Loucy (cell line): ENCODE results near the gene PASD1.
"Not testable (repeated sequence)": the region's sequence is repeated elsewhere in the genome, so short reads cannot be mapped to it uniquely, and the experiment has no call there.

Experiments
- H2AFZ ChIP-seq: fragments of 200-600 bp; sonication (generic); 2 replicates; pipeline ENCODE4 v1.6.0; 2016; ENCODE audit warnings: antibody characterized with exemption, mild to moderate bottlenecking, low read length, moderate library complexity
- H3F3A ChIP-seq: fragments of 200-600 bp; 2 replicates; pipeline ENCODE4 v1.6.0; 2016; ENCODE audit warnings: antibody characterized with exemption, low read depth, mild to moderate bottlenecking
- H3K27me3 ChIP-seq: fragments of 200-600 bp; sonication (generic); 2 replicates; pipeline ENCODE4 v1.6.1; 2014; ENCODE audit warnings: low read length, mild to moderate bottlenecking; ENCODE audit not compliant: insufficient read depth, poor library complexity, severe bottlenecking
- H3K36me3 ChIP-seq: fragments of 200-600 bp; sonication (generic); 2 replicates; pipeline ENCODE4 v1.6.1; 2016; ENCODE audit warnings: low read length; ENCODE audit not compliant: insufficient read depth
- H3K4me1 ChIP-seq: fragments of 200-600 bp; sonication (generic); 2 replicates; pipeline ENCODE4 v1.5.1; 2014; ENCODE audit warnings: low read length, mild to moderate bottlenecking; ENCODE audit not compliant: insufficient read depth, poor library complexity, severe bottlenecking
- H3K4me2 ChIP-seq: fragments of 200-600 bp; sonication (generic); 2 replicates; pipeline ENCODE4 v1.6.0; 2014; ENCODE audit warnings: antibody characterized with exemption, low read length, low read depth, mild to moderate bottlenecking; ENCODE audit not compliant: poor library complexity, severe bottlenecking
- H3K4me3 ChIP-seq: fragments of 200-600 bp; sonication (generic); 2 replicates; pipeline ENCODE4 v1.5.1; 2014; ENCODE audit warnings: low read length, mild to moderate bottlenecking, mixed read lengths; ENCODE audit not compliant: poor library complexity, severe bottlenecking
- H3K79me2 ChIP-seq: fragments of 200-600 bp; sonication (generic); 2 replicates; pipeline ENCODE4 v1.6.1; 2014; ENCODE audit warnings: low read length; ENCODE audit not compliant: insufficient read depth
- H3K9ac ChIP-seq: fragments of 200-600 bp; sonication (generic); 2 replicates; pipeline ENCODE4 v1.6.0; 2014; ENCODE audit warnings: mild to moderate bottlenecking, low read depth, low read length, moderate library complexity; ENCODE audit not compliant: poor library complexity, severe bottlenecking
- H3K9me2 ChIP-seq: fragments of 200-600 bp; sonication (generic); replicated peaks from 2 replicates; pipeline ENCODE4 v1.6.1; 2016; ENCODE audit warnings: low read depth, low read length, mixed read lengths
- H3K9me3 ChIP-seq: fragments of 200-600 bp; sonication (generic); 2 replicates; pipeline ENCODE4 v1.6.1; 2014; ENCODE audit warnings: mild to moderate bottlenecking, antibody characterized with exemption, low read length, low read depth; ENCODE audit not compliant: insufficient read depth
- H4K20me1 ChIP-seq: fragments of 200-600 bp; sonication (generic); 2 replicates; pipeline ENCODE4 v1.6.0; 2014; ENCODE audit warnings: antibody characterized with exemption, low read length, mild to moderate bottlenecking; ENCODE audit not compliant: insufficient read depth, poor library complexity, severe bottlenecking
- CTCF ChIP-seq: fragments of 200-600 bp; sonication (generic); conservative IDR thresholded peaks from 2 replicates; pipeline ENCODE4 v1.5.1; 2014; ENCODE audit warnings: mild to moderate bottlenecking, antibody characterized with exemption, low read length
- EZH2phosphoT487 ChIP-seq: fragments of 200-600 bp; IDR thresholded peaks from 2 replicates; pipeline ENCODE4 v1.6.1; 2018; ENCODE audit warnings: antibody characterized with exemption, mild to moderate bottlenecking, moderate library complexity, borderline replicate concordance

Gene PASD1

GRCh38 chrX:151694661-151695582 lies 131.4 kb downstream of the PASD1 start, which contains the start of gene PRRG3:
Gene PRRG3 (plus strand): TSS chrX:151695458. CDS start chrX:151698815, 3,357 bp downstream.
- Histone ChIP-seq H2AFZ (no peak within 1 kb of the TSS), H3K4me1 (no peaks in the 10 kb centered on the region), H3F3A (no peaks in the 10 kb centered on the region), H3K36me3 (no peaks in the 10 kb centered on the region), H4K20me1 (no peaks in the 10 kb centered on the region), H3K4me2 (no peak within 1 kb of the TSS), H3K9ac (no peak within 1 kb of the TSS), H3K9me3 (no peaks in the 10 kb centered on the region), H3K27me3 (no peaks in the 10 kb centered on the region), H3K79me2 (no peaks in the 10 kb centered on the region), H3K9me2 (no peaks in the 10 kb centered on the region), H3K4me3 (no peak within 1 kb of the TSS)
- no peak for TF ChIP-seq CTCF
- no peak for TF ChIP-seq EZH2phosphoT487

- no peaks in the 10 kb centered on the region for H3K4me1 ChIP-seq
- no peak overlapping the region for H3K9ac ChIP-seq
- no peak overlapping the region for H3K4me3 ChIP-seq
These were observed 132.3 kb downstream of the PASD1 start for GRCh38 chrX:151695583-151696340.

GRCh38 chrX:151697082-151697481 lies 133.6 kb downstream of the PASD1 start:
- H3K36me3 ChIP-seq, H3K4me1 ChIP-seq, H3K27me3 ChIP-seq, H3K9me3 ChIP-seq, H2AFZ ChIP-seq, H4K20me1 ChIP-seq, H3K4me3 ChIP-seq, H3K4me2 ChIP-seq, H3K79me2 ChIP-seq, H3F3A ChIP-seq, H3K9ac ChIP-seq, H3K9me2 ChIP-seq: not testable (repeated sequence)

More at GRCh38 chrX:151695583-151696340, 132.3 kb downstream of the PASD1 start:
- Histone ChIP-seq H3K9me2 (no peaks in the 10 kb centered on the region), H3K27me3 (no peaks in the 10 kb centered on the region), H3F3A (no peaks in the 10 kb centered on the region), H2AFZ (no peak overlapping the region), H4K20me1 (no peaks in the 10 kb centered on the region), H3K9me3 (no peaks in the 10 kb centered on the region), H3K4me2 (no peak overlapping the region), H3K36me3 (no peaks in the 10 kb centered on the region), H3K79me2 (no peaks in the 10 kb centered on the region)
- no peak for TF ChIP-seq EZH2phosphoT487
- no peak for TF ChIP-seq CTCF
